ENCODE measurements around the gene CAPN14.
"Not testable (repeated sequence)": the region's sequence is repeated elsewhere in the genome, so short reads cannot be mapped to it uniquely, and the experiment has no call there.

CAPN14 gene

GRCh38 chr2:31192851-31193392 lies 24.4 kb downstream of the CAPN14 start:
- CTCF ChIA-PET: no interaction called here
- DNase-seq (ENCODE audit: extremely low spot score): no peak
- TF ChIP-seq HDGF (IDR thresholded peaks at IDR 0.05; ENCODE audit: borderline replicate concordance) (no peak), SUZ12 (IDR thresholded peaks at IDR 0.05) (no peak), ELF4 (IDR thresholded peaks at IDR 0.05) (no peak)
- POLR2A ChIA-PET: no interaction called here

DNA sequence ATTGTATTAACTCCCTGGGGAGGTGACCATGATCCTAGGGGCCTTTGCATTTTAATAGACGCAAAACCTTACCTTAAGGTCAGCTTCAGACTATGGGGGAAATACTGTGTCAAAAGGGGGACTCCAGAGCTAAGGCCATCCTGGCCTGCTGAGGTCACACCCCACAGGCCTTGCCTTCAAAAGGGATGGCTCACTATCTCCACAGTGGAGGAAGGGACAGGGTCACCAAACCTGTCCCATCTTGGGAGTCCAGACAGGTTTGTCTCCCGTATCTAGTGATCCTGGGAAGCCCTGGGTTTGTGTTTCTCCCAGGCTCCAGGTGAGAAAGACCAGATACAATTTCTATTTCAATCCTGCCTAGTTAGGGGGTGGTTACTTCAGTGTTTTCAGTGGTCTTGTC lies 24.9 kb downstream of the CAPN14 start:
- ChIA-PET CTCF (no interaction called here), POLR2A (no interaction called here)
- no peak for TF ChIP-seq ZNF384 (IDR thresholded peaks at IDR 0.05)
- TF ChIP-seq BHLHE40 (IDR thresholded peaks at IDR 0.05; ENCODE audit: borderline replicate concordance): no peak
- TF ChIP-seq SUZ12 (IDR thresholded peaks at IDR 0.05): no peak
- no peak for TF ChIP-seq L3MBTL2 (conservative IDR thresholded peaks at IDR 0.05)
- no peak for TF ChIP-seq CTBP1 (IDR thresholded peaks at IDR 0.05; ENCODE audit: borderline replicate concordance)
- DNase-seq (ENCODE audit: extremely low spot score): no peak

DNA sequence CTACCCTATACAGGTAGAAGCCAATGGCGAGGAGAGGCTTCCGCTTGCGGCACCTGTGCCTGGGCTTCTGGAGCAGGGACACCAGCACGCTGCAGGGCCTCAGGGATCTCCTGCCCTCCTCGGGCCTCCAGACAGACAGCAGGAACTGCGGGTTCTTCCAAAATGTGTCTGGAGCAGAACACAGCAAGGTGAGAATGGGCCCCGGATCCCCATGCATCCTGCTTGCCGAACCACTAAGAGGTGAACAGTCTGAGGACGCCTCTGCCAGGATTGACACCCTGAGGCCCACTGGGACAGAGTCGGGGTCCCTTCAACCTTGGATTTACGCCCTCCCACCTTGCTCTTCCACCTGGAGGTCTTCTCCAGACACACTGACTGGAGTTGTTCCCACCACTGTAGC lies 25.4 kb downstream of the CAPN14 start:
- CTCF ChIA-PET: interaction anchor here (0.6 kb wide), 1 partner anchor 480 kb away, joined by 4 read pairs; no protein-coding TSS in a partner anchor
- POLR2A ChIA-PET: no interaction called here
- DNase-seq (ENCODE audit: extremely low spot score): no peak
- TF ChIP-seq ELF4 (IDR thresholded peaks at IDR 0.05): no peak

GRCh38 chr2:31190188-31190587 lies 27.1 kb downstream of the CAPN14 start:
- ChIA-PET CTCF (no interaction called here), POLR2A (no interaction called here)
- no peak for DNase-seq (ENCODE audit: extremely low spot score)
- no peak for TF ChIP-seq FOXA1 (IDR thresholded peaks at IDR 0.05)

GRCh38 chr2:31189141-31189540 lies 28.2 kb downstream of the CAPN14 start:
- ChIA-PET POLR2A (no interaction called here), CTCF (no interaction called here)
- DNase-seq (ENCODE audit: extremely low spot score): no peak
- TF ChIP-seq NFRKB (IDR thresholded peaks at IDR 0.05) (no peak), LEF1 (IDR thresholded peaks at IDR 0.05; ENCODE audit: borderline replicate concordance) (no peak), FOXM1 (IDR thresholded peaks at IDR 0.05; ENCODE audit: borderline replicate concordance) (no peak), L3MBTL2 (conservative IDR thresholded peaks at IDR 0.05) (no peak), FOXA1 (IDR thresholded peaks at IDR 0.05) (no peak), SP1 (IDR thresholded peaks at IDR 0.05) (no peak), HDGF (IDR thresholded peaks at IDR 0.05; ENCODE audit: borderline replicate concordance) (no peak), CTBP1 (IDR thresholded peaks at IDR 0.05; ENCODE audit: borderline replicate concordance) (no peak), ELF4 (IDR thresholded peaks at IDR 0.05) (no peak), TARDBP (IDR thresholded peaks at IDR 0.05) (no peak), SUZ12 (IDR thresholded peaks at IDR 0.05) (no peak), ARNT (IDR thresholded peaks at IDR 0.05) (no peak), BHLHE40 (IDR thresholded peaks at IDR 0.05; ENCODE audit: borderline replicate concordance) (no peak), FOXK2 (IDR thresholded peaks at IDR 0.05) (no peak), ZNF384 (IDR thresholded peaks at IDR 0.05) (no peak)
- TF ChIP-seq, protein P1, sequence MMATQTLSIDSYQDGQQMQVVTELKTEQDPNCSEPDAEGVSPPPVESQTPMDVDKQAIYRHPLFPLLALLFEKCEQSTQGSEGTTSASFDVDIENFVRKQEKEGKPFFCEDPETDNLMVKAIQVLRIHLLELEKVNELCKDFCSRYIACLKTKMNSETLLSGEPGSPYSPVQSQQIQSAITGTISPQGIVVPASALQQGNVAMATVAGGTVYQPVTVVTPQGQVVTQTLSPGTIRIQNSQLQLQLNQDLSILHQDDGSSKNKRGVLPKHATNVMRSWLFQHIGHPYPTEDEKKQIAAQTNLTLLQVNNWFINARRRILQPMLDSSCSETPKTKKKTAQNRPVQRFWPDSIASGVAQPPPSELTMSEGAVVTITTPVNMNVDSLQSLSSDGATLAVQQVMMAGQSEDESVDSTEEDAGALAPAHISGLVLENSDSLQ (IDR thresholded peaks at IDR 0.05): no peak

- ChIA-PET POLR2A (no interaction called here), CTCF (no interaction called here)
- TF ChIP-seq LEF1 (IDR thresholded peaks at IDR 0.05; ENCODE audit: borderline replicate concordance) (no peak), TARDBP (IDR thresholded peaks at IDR 0.05) (no peak), FOXK2 (IDR thresholded peaks at IDR 0.05) (no peak), SUZ12 (IDR thresholded peaks at IDR 0.05) (no peak), FOXM1 (IDR thresholded peaks at IDR 0.05; ENCODE audit: borderline replicate concordance) (no peak), ELF4 (IDR thresholded peaks at IDR 0.05) (no peak), SP1 (IDR thresholded peaks at IDR 0.05) (no peak), ARNT (IDR thresholded peaks at IDR 0.05) (no peak), CTBP1 (IDR thresholded peaks at IDR 0.05; ENCODE audit: borderline replicate concordance) (no peak), BHLHE40 (IDR thresholded peaks at IDR 0.05; ENCODE audit: borderline replicate concordance) (no peak)
- DNase-seq (ENCODE audit: extremely low spot score): no peak
Observed at GRCh38 chr2:31188131-31188530, 29.2 kb downstream of the CAPN14 start.

GRCh38 chr2:31187166-31187565 lies 30.1 kb downstream of the CAPN14 start:
- ChIA-PET POLR2A (no interaction called here), CTCF (no interaction called here)
- no peak for DNase-seq (ENCODE audit: extremely low spot score)
- no peak for TF ChIP-seq HDGF (IDR thresholded peaks at IDR 0.05; ENCODE audit: borderline replicate concordance)
- TF ChIP-seq, protein P1 (IDR thresholded peaks at IDR 0.05): no peak

DNA sequence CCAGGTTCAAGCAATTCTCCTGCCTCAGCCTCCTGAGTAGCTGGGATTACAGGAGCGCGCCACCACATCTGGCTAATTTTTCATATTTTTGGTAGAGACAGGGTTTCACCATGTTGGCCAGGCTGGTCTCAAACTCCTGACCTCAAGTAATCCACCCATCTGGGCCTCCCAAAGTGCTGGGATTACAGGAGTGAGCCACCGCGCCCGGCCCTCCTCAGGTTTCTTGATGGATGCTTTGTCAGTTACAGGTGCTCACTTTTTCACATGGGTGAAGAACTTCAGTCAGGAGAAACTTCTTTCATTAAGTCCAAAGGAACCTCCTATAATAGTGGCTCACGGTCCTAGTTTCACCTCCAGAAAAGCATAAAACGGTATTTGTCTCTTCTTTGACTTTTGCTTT lies 33.3 kb downstream of the CAPN14 start:
- POLR2A ChIA-PET, CTCF ChIA-PET: not testable (repeated sequence)

DNA sequence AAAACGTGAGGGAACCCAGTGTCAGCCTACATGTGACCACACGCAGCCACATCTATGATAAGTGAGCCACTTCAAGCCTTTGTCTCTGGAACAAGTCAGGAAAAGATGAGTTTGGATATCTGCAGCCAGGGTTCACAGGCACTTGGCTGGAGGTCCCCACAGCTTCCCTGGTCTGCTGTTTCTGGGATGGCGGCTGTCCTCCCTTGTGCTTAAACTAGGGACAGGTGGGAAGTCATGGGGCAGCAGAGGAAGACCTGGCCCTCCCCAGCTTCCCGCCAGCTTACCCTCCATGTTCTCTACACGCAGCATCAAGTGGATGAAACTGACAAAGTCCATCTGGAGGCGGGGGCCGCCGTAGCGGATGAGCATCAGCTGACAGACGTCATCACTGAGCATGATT lies 40.6 kb downstream of the CAPN14 start:
- DNase-seq (ENCODE audit: extremely low spot score): no peak
- ChIA-PET POLR2A (no interaction called here), CTCF (no interaction called here)
- TF ChIP-seq FOXA1 (IDR thresholded peaks at IDR 0.05) (no peak), BHLHE40 (IDR thresholded peaks at IDR 0.05; ENCODE audit: borderline replicate concordance) (no peak), ZNF384 (IDR thresholded peaks at IDR 0.05) (no peak), SP1 (IDR thresholded peaks at IDR 0.05) (no peak), ELF4 (IDR thresholded peaks at IDR 0.05) (no peak), LEF1 (IDR thresholded peaks at IDR 0.05; ENCODE audit: borderline replicate concordance) (no peak), FOXM1 (IDR thresholded peaks at IDR 0.05; ENCODE audit: borderline replicate concordance) (no peak), NFRKB (IDR thresholded peaks at IDR 0.05) (no peak), FOXK2 (IDR thresholded peaks at IDR 0.05) (no peak), TARDBP (IDR thresholded peaks at IDR 0.05) (no peak), HDGF (IDR thresholded peaks at IDR 0.05; ENCODE audit: borderline replicate concordance) (no peak), L3MBTL2 (conservative IDR thresholded peaks at IDR 0.05) (no peak)
- TF ChIP-seq, protein P1 (IDR thresholded peaks at IDR 0.05): no peak

More for the DNA sequence above, 33.3 kb downstream of the CAPN14 start:
- DNase-seq (ENCODE audit: extremely low spot score): not testable (repeated sequence)
